Neural progenitor cell (in vitro differentiated cells): ENCODE measurements around the gene ODAD4.

Experiments used
- CTCF ChIP-seq: fragments of 200-600 bp; sonication (generic); IDR thresholded peaks from 2 replicates; pipeline ENCODE4 v1.5.1; 2017; ENCODE audit warnings: antibody characterized with exemption, mild to moderate bottlenecking
- EZH2 ChIP-seq: fragments of 200-600 bp; sonication (generic); IDR thresholded peaks from 2 replicates; pipeline ENCODE4 v1.6.1; 2017; ENCODE audit warnings: antibody characterized with exemption, mild to moderate bottlenecking, moderate library complexity
- EZH2phosphoT487 ChIP-seq: fragments of 200-600 bp; sonication (generic); IDR thresholded peaks from 2 replicates; pipeline ENCODE4 v1.6.1; 2017; ENCODE audit warnings: antibody characterized with exemption

DNA sequence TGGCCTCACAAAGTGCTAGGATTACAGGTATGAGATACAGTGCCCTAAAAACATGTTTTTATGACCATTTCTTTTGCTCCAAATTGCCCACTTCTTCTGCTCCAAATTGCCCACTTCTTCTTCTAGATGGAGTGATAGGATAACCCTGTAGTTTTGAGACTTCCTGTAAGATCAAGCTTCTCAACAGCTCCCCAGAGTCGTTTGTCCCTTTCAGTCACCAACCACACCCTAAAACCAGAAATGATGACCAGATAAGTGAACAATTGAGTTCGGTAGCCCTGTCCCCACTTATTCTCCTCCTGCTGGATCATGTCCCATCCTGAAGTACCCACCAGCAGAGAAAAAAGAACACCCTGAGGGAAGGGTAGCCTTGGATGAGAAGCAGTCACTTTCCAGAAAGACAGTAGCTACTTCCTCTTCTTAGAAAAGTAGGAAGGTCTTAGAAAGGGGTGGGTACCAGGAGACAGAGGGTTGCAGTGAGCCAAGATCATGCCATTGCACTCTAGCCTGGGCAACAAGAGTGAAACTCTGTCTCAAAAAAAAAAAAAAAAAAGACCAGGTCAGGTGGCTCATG is 2.5 kb downstream of the ODAD4 start:
- TF ChIP-seq CTCF: no peak
- TF ChIP-seq EZH2phosphoT487: no peak
- no peak for TF ChIP-seq EZH2
